ENCODE measurements around the gene CNTNAP5. TPM values are rescaled to one million over a fixed set of nuclear protein-coding genes. Genes with fewer than 3 reads are reported as not detected.
A peak's percentile ranks its signal among the peaks of the same experiment; 100 is the strongest.

Gene CNTNAP5
- not detected in 2 replicates for total RNA-seq

- H3K36me3 ChIP-seq (ENCODE audit: control insufficient read depth, insufficient read depth, low read length): no peaks in the 10 kb centered on the region
- TF ChIP-seq CTCF (IDR thresholded peaks at IDR 0.05; ENCODE audit: insufficient read depth, low read length, poor library complexity, severe bottlenecking): no peak
- DNase-seq (ENCODE audit: low read depth): peak; percentile 1
- H3K4me3 ChIP-seq (ENCODE audit: low read depth, low read length): no peak within 1 kb of the TSS
- peaks cover 21% of the 10 kb centered on the region for H3K27me3 ChIP-seq (ENCODE audit: control insufficient read depth, insufficient read depth, low read length)
Measured at GRCh38 chr2:124025171-124025580, at the start of gene CNTNAP5. TSS of gene CNTNAP5 (plus strand) at chr2:124025287. CDS start at chr2:124025651, 364 bp downstream.

- no peak for TF ChIP-seq CTCF (IDR thresholded peaks at IDR 0.05; ENCODE audit: insufficient read depth, low read length, poor library complexity, severe bottlenecking)
- no peaks in the 10 kb centered on the region for H3K36me3 ChIP-seq (ENCODE audit: control insufficient read depth, insufficient read depth, low read length)
- H3K27me3 ChIP-seq (ENCODE audit: control insufficient read depth, insufficient read depth, low read length): no peaks in the 10 kb centered on the region
- no peak for DNase-seq (ENCODE audit: low read depth)
- no peak overlapping the region for H3K4me3 ChIP-seq (ENCODE audit: low read depth, low read length)
Measured at GRCh38 chr2:123976054-123976648, 48.9 kb upstream of the CNTNAP5 start.

- DNase-seq (ENCODE audit: low read depth): no peak
- H3K4me3 ChIP-seq (ENCODE audit: low read depth, low read length): no peak overlapping the region
- H3K36me3 ChIP-seq (ENCODE audit: control insufficient read depth, insufficient read depth, low read length): no peaks in the 10 kb centered on the region
- no peaks in the 10 kb centered on the region for H3K27me3 ChIP-seq (ENCODE audit: control insufficient read depth, insufficient read depth, low read length)
- TF ChIP-seq CTCF (IDR thresholded peaks at IDR 0.05; ENCODE audit: insufficient read depth, low read length, poor library complexity, severe bottlenecking): peak; percentile 41
Measured at GRCh38 chr2:123993728-123994323, 31.3 kb upstream of the CNTNAP5 start.

- DNase-seq (ENCODE audit: low read depth): no peak
- Histone ChIP-seq H3K36me3 (ENCODE audit: control insufficient read depth, insufficient read depth, low read length) (no peaks in the 10 kb centered on the region), H3K4me3 (ENCODE audit: low read depth, low read length) (no peak overlapping the region), H3K27me3 (ENCODE audit: control insufficient read depth, insufficient read depth, low read length) (no peaks in the 10 kb centered on the region)
- no peak for TF ChIP-seq CTCF (IDR thresholded peaks at IDR 0.05; ENCODE audit: insufficient read depth, low read length, poor library complexity, severe bottlenecking)
Measured at GRCh38 chr2:123999681-124000080, 25.4 kb upstream of the CNTNAP5 start.

GRCh38 chr2:124001696-124002430 lies 23.2 kb upstream of the CNTNAP5 start:
- no peaks in the 10 kb centered on the region for H3K27me3 ChIP-seq (ENCODE audit: control insufficient read depth, insufficient read depth, low read length)
- no peak for TF ChIP-seq CTCF (IDR thresholded peaks at IDR 0.05; ENCODE audit: insufficient read depth, low read length, poor library complexity, severe bottlenecking)
- H3K36me3 ChIP-seq (ENCODE audit: control insufficient read depth, insufficient read depth, low read length): no peaks in the 10 kb centered on the region
- no peak overlapping the region for H3K4me3 ChIP-seq (ENCODE audit: low read depth, low read length)
- DNase-seq (ENCODE audit: low read depth): no peak

Data from kidney epithelial cell (primary cell).